ENCODE measurements around the gene TNP1. TPM values are rescaled to one million over a fixed set of nuclear protein-coding genes. Genes with fewer than 3 reads are reported as not detected.

Gene TNP1
- total RNA-seq, 1 donor from 2014 or later, result not detected

DNA sequence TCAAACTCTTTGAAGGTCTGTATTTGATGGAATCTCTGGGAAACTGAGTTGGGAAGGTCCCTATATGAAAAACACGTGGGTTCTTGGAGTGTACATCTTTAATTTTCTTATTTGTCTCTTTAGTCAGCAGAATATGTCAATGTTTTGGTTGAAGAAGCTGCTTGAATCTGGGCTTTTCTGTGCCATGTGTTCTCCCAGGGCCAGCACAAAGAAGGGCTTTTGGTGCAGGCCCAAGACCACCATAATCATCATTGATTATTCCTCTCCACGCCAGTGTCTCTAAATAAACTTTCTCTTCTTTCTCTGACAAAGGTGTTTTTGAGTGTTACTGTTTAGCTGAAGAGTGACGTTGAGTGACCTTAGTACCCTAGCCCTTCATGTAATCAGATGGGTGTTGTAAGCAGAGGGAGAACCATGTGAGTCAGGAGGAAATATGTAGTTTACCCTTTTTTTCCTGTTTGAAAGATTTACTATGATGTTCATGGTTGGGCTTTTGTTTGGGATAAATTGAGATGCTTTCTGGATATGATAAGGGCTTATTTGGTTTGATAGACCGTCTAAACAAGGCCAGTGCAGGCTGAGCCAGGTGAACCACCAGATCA lies 11.6 kb upstream of the TNP1 start:
- TF ChIP-seq, protein P1, sequence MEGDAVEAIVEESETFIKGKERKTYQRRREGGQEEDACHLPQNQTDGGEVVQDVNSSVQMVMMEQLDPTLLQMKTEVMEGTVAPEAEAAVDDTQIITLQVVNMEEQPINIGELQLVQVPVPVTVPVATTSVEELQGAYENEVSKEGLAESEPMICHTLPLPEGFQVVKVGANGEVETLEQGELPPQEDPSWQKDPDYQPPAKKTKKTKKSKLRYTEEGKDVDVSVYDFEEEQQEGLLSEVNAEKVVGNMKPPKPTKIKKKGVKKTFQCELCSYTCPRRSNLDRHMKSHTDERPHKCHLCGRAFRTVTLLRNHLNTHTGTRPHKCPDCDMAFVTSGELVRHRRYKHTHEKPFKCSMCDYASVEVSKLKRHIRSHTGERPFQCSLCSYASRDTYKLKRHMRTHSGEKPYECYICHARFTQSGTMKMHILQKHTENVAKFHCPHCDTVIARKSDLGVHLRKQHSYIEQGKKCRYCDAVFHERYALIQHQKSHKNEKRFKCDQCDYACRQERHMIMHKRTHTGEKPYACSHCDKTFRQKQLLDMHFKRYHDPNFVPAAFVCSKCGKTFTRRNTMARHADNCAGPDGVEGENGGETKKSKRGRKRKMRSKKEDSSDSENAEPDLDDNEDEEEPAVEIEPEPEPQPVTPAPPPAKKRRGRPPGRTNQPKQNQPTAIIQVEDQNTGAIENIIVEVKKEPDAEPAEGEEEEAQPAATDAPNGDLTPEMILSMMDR (IDR thresholded peaks at IDR 0.05), result no peak
- no peak for TF ChIP-seq POLR2AphosphoS5 (IDR thresholded peaks at IDR 0.05; ENCODE audit: insufficient read depth in 1 of 2, low read depth in 1 of 2)
- TF ChIP-seq POLR2A (IDR thresholded peaks at IDR 0.05), result no peak
- H3K4me3 ChIP-seq, result no peak overlapping the region
- H3K27me3 ChIP-seq, result no peaks in the 10 kb centered on the region
- no peaks in the 10 kb centered on the region for H3K4me1 ChIP-seq
- H3K27ac ChIP-seq, result no peak overlapping the region
- H3K9me3 ChIP-seq, result no peaks in the 10 kb centered on the region
- no peak for DNase-seq (ENCODE audit: extremely low spot score in 2 of 2)
- H3K36me3 ChIP-seq, result no peaks in the 10 kb centered on the region
- intact Hi-C loops (cut with DNase I), result no loop called here

DNA sequence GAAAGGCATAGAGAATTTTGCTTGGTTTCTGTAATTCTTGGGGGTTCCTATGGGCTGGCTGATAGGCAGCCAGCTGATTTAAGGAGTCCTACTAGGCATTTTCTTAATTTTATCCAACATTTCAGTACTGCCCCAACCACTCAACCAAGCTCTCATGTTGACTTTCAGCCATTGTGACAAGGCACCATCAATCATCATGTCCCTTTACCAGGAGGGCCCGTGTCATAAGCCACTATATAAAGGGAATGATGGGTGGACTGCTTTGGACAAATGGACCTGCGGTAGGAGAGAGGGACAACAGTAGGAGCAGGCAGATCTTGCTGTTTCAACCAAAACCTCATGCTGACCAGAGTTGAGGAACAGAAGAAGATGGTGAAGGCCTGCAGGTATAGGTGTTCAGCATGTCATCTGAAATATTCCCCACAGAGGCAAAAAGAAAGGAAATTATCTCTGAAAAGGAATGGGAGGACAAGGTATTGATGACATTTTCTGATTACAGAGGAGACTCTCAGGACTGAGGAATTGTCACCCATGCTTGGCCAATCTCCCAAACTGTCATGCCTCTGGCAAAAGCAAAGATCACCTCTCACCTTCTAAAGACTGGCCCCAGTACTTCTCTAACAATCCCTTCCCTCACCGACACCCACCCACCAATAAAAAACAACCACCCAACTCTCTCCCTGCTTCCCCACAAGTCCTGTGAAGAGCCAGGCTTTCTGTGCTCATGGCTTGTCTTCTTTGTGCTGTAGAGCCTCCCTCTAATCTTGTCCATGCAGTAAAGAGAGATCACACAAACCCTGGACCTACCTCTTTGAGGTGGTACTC lies 10.9 kb upstream of the TNP1 start:
- Histone ChIP-seq H3K27ac (no peak overlapping the region), H3K27me3 (no peaks in the 10 kb centered on the region), H3K9me3 (no peaks in the 10 kb centered on the region), H3K4me3 (no peak overlapping the region), H3K4me1 (no peaks in the 10 kb centered on the region), H3K36me3 (no peaks in the 10 kb centered on the region)
- DNase-seq (ENCODE audit: extremely low spot score in 2 of 2), result no peak
- TF ChIP-seq POLR2A (IDR thresholded peaks at IDR 0.05) (no peak), POLR2AphosphoS5 (IDR thresholded peaks at IDR 0.05; ENCODE audit: insufficient read depth in 1 of 2, low read depth in 1 of 2) (no peak)
- TF ChIP-seq, protein P1 (IDR thresholded peaks at IDR 0.05), result no peak
- intact Hi-C loops (cut with DNase I), result no loop called here

DNA sequence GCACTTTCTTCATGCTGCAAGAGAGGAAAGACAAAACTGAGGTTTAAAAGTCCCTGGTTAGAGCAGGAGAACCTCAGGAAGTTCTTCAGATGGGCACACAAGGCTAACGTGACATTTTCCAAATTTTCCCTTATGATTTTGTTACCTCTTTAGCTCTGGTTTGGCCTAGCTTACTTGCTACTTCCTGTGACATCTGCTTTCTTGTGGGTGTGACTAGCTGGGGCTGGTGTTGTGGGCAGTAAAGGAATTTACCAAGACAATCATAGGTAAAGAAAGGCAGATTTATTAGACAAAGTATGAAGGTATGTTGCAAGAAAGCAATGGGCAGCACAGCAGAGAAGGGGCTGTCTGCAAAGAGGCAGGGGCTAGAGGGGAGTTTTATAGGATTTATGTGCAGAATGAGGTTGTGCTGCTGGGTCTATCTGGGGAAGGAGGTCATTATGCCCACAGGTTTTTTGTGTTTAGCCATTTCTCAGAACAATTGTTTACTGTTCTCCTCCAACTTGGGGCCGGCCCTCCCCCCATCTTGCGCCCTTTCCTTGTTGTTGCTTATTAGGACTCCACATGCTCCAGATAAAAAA lies 6.7 kb upstream of the TNP1 start:
- H3K4me3 ChIP-seq, result no peak overlapping the region
- no peaks in the 10 kb centered on the region for H3K27me3 ChIP-seq
- no peak overlapping the region for H3K27ac ChIP-seq
- TF ChIP-seq POLR2A (IDR thresholded peaks at IDR 0.05) (no peak), POLR2AphosphoS5 (IDR thresholded peaks at IDR 0.05; ENCODE audit: insufficient read depth in 1 of 2, low read depth in 1 of 2) (no peak)
- TF ChIP-seq, protein P1 (IDR thresholded peaks at IDR 0.05), result no peak
- no peaks in the 10 kb centered on the region for H3K36me3 ChIP-seq
- no peak for DNase-seq (ENCODE audit: extremely low spot score in 2 of 2)
- no peaks in the 10 kb centered on the region for H3K4me1 ChIP-seq
- no peaks in the 10 kb centered on the region for H3K9me3 ChIP-seq
- intact Hi-C loops (cut with DNase I), result no loop called here

DNA sequence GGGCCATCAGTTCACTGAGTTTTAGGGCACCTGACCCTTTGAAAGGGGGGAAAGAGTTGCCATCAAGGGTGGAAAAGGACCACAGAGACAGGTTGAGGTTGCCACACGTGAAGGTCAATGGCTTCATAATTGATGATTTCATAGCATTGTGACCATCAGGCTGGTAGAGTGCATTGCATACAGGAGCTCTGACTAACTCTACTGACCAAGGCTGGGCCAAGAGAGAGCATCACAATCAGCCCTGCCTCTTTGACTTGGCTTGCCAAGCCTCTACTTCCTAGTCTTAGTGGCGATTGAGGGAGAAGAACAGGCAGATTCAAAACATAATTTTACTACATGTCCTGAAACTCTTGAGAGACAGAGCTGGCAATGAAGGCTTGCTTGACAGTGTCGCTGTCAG lies 5.8 kb upstream of the TNP1 start:
- H3K27me3 ChIP-seq, result no peaks in the 10 kb centered on the region
- no peak for DNase-seq (ENCODE audit: extremely low spot score in 2 of 2)
- no peaks in the 10 kb centered on the region for H3K9me3 ChIP-seq
- no peak overlapping the region for H3K4me3 ChIP-seq
- no peaks in the 10 kb centered on the region for H3K36me3 ChIP-seq
- intact Hi-C loops (cut with DNase I), result no loop called here
- no peaks in the 10 kb centered on the region for H3K4me1 ChIP-seq
- H3K27ac ChIP-seq, result no peak overlapping the region
- TF ChIP-seq POLR2AphosphoS5 (IDR thresholded peaks at IDR 0.05; ENCODE audit: insufficient read depth in 1 of 2, low read depth in 1 of 2), result no peak
- no peak for TF ChIP-seq POLR2A (IDR thresholded peaks at IDR 0.05)
- TF ChIP-seq, protein P1 (IDR thresholded peaks at IDR 0.05), result no peak

DNA sequence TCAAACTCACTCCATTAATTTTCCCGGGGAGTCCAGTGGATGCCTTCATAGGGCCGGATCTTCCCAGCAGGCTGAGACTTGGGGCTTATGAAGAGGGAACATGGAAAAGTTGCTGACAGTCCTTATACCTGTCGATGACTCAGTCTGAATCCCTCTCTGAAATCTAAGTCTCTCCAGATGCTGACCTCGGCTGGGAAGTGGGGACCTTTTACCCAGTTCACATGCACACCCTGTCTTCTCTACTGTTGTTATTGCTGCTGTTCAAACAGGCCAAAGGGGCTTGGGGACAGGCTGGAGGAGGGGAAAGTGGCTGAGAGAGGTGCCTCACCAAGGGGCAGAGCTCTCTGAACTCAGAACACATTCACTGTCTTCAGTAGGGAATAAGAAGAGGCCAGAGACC lies 4.1 kb upstream of the TNP1 start:
- DNase-seq (ENCODE audit: extremely low spot score in 2 of 2), result no peak
- Histone ChIP-seq H3K9me3 (no peaks in the 10 kb centered on the region), H3K4me1 (no peaks in the 10 kb centered on the region), H3K4me3 (no peak overlapping the region), H3K27me3 (no peaks in the 10 kb centered on the region), H3K27ac (no peak overlapping the region), H3K36me3 (no peaks in the 10 kb centered on the region)
- intact Hi-C loops (cut with DNase I), result no loop called here
- TF ChIP-seq, protein P1 (IDR thresholded peaks at IDR 0.05), result no peak
- no peak for TF ChIP-seq POLR2AphosphoS5 (IDR thresholded peaks at IDR 0.05; ENCODE audit: insufficient read depth in 1 of 2, low read depth in 1 of 2)
- TF ChIP-seq POLR2A (IDR thresholded peaks at IDR 0.05), result no peak
